NCI-H226 (cell line): ENCODE results near the gene IRS2.

ENCODE experiments used
- DNase-seq: peaks from one replicate; pipeline ENCODE4 v3.0.0-alpha.2; 2015

IRS2 gene

GRCh38 chr13:109778102-109778542 lies 8.3 kb downstream of the IRS2 start:
- no peak for DNase-seq

GRCh38 chr13:109776575-109776974 lies 9.8 kb downstream of the IRS2 start:
- no peak for DNase-seq

- no peak for DNase-seq
These were observed 12.6 kb downstream of the IRS2 start for GRCh38 chr13:109773786-109774185.

GRCh38 chr13:109773276-109773675 lies 13.1 kb downstream of the IRS2 start:
- DNase-seq = no peak

- DNase-seq = no peak
These were observed 14.5 kb downstream of the IRS2 start for GRCh38 chr13:109771926-109772325.

GRCh38 chr13:109770436-109770835 lies 15.9 kb downstream of the IRS2 start:
- DNase-seq = no peak

GRCh38 chr13:109769921-109770320 lies 16.5 kb downstream of the IRS2 start:
- no peak for DNase-seq

- no peak for DNase-seq
These were observed 17.1 kb downstream of the IRS2 start for GRCh38 chr13:109769275-109769674.

GRCh38 chr13:109768616-109769015 lies 17.8 kb downstream of the IRS2 start:
- DNase-seq = no peak

GRCh38 chr13:109768176-109768575 lies 18.2 kb downstream of the IRS2 start:
- DNase-seq = no peak

- no peak for DNase-seq
These were observed 19.4 kb downstream of the IRS2 start for GRCh38 chr13:109767023-109767422.

GRCh38 chr13:109764470-109765291 lies 21.7 kb downstream of the IRS2 start:
- no peak for DNase-seq

- no peak for DNase-seq
These were observed 22.3 kb downstream of the IRS2 start for GRCh38 chr13:109764045-109764444.

- no peak for DNase-seq
These were observed 23.6 kb downstream of the IRS2 start for GRCh38 chr13:109762791-109763190.

- DNase-seq = no peak
These were observed 24.7 kb downstream of the IRS2 start for GRCh38 chr13:109761695-109762094.

GRCh38 chr13:109760951-109761350 lies 25.4 kb downstream of the IRS2 start:
- DNase-seq = no peak

- no peak for DNase-seq
These were observed 26.0 kb downstream of the IRS2 start for GRCh38 chr13:109760402-109760801.

GRCh38 chr13:109759609-109760008 lies 26.8 kb downstream of the IRS2 start:
- no peak for DNase-seq

GRCh38 chr13:109758937-109759480 lies 27.4 kb downstream of the IRS2 start:
- DNase-seq = no peak

- no peak for DNase-seq
These were observed 29.6 kb downstream of the IRS2 start for GRCh38 chr13:109756778-109757177.

GRCh38 chr13:109755997-109756396 lies 30.4 kb downstream of the IRS2 start:
- DNase-seq = no peak

GRCh38 chr13:109755551-109755950 lies 30.8 kb downstream of the IRS2 start:
- DNase-seq = no peak

GRCh38 chr13:109751477-109751876 lies 34.9 kb downstream of the IRS2 start:
- no peak for DNase-seq

- no peak for DNase-seq
These were observed 36.1 kb downstream of the IRS2 start for GRCh38 chr13:109750221-109750775.
